Endothelial cell of umbilical vein (primary cell): ENCODE data around the gene EPS8L2. TPM values are rescaled to one million over a fixed set of nuclear protein-coding genes. Genes with fewer than 3 reads are reported as not detected.

ENCODE experiments used
- BruUV-seq: library from RNA; stranded (reverse); fragments of 400-500 nt; replicated peaks from 2 replicates; lab custom pipeline; 2021; lab: Mats Ljungman, UMichigan
- CTCF ChIA-PET: fragments of 300-600, 350-600 bp; sonication (Branson Sonifier 250); formaldehyde crosslinking; loops from one replicate; lab custom pipeline; 2021; ENCODE audit warnings: antibody characterized with exemption, inconsistent platforms; lab: Charles Lee
- POLR2A ChIA-PET: fragments of 300-600, 350-600 bp; sonication (Branson Sonifier 250); formaldehyde crosslinking; loops from one replicate; lab custom pipeline; 2021; ENCODE audit warnings: antibody characterized with exemption, inconsistent platforms; lab: Charles Lee
- DNase-seq: peaks from one replicate; pipeline ENCODE4 v3.0.0-alpha.2; 2011; ENCODE audit warnings: low read depth, low spot score
- FAIRE-seq: peaks from 2 replicates; lab custom pipeline; 2011; peaks lifted over from hg19 to GRCh38; lab: Jason Lieb, UNC
- H2AFZ ChIP-seq: 2 replicates; pipeline ENCODE4 v1.6.0; 2012; ENCODE audit warnings: low read depth, low read length, control low read depth, inconsistent platforms
- H3K27ac ChIP-seq: 2 replicates; pipeline ENCODE4 v1.5.1; 2011; ENCODE audit warnings: low read depth, mild to moderate bottlenecking, control low read depth, low read length, moderate library complexity; ENCODE audit not compliant: insufficient read depth
- H3K27me3 ChIP-seq, 2 experiments: 2 replicates each; pipeline versions ENCODE4 v1.6.0 to v1.6.1; 2011; ENCODE audit warnings: low read length in 2 of 2, mixed read lengths in 1 of 2; ENCODE audit not compliant: control insufficient read depth in 2 of 2, insufficient read depth in 2 of 2
- H3K36me3 ChIP-seq, 2 experiments: 2 replicates in 1 of 2; 3 replicates in 1 of 2; pipeline ENCODE4 v1.5.1; 2011; ENCODE audit warnings: low read length in 2 of 2, mild to moderate bottlenecking in 1 of 2, moderate library complexity in 1 of 2; ENCODE audit not compliant: control insufficient read depth in 2 of 2, insufficient read depth in 2 of 2; ENCODE audit errors: extremely low read depth in 1 of 2
- H3K4me1 ChIP-seq: 3 replicates; pipeline ENCODE4 v1.5.1; 2011; ENCODE audit warnings: mild to moderate bottlenecking, low read length; ENCODE audit not compliant: control insufficient read depth, insufficient read depth; ENCODE audit errors: extremely low read depth
- H3K4me2 ChIP-seq: 2 replicates; pipeline ENCODE4 v1.6.1; 2011; ENCODE audit warnings: low read length, control low read depth, mixed read lengths; ENCODE audit not compliant: insufficient read depth
- H3K4me3 ChIP-seq, 3 experiments: fragments of 200-600 bp in 1 of 3; sonication (generic), shearing (Covaris generic) in 1 of 3; replicated peaks in 1 of 3; 2 replicates each; pipeline ENCODE4 v1.5.1; 2011 to 2016; ENCODE audit warnings: control low read depth in 3 of 3, low read length in 3 of 3, mild to moderate bottlenecking in 2 of 3, inconsistent platforms in 1 of 3, low read depth in 1 of 3, moderate library complexity in 1 of 3; ENCODE audit not compliant: insufficient read depth in 1 of 3
- H3K79me2 ChIP-seq: 2 replicates; pipeline ENCODE4 v1.6.0; 2012; ENCODE audit warnings: low read length, inconsistent platforms; ENCODE audit not compliant: control insufficient read depth, insufficient read depth
- H3K9ac ChIP-seq: replicated peaks from 2 replicates; pipeline ENCODE3; 2011; ENCODE audit warnings: low read length, control low read depth; ENCODE audit not compliant: insufficient read depth; ENCODE audit errors: extremely low read depth
- H3K9me1 ChIP-seq: replicated peaks from 3 replicates; pipeline ENCODE4 v1.6.0; 2011; ENCODE audit warnings: mild to moderate bottlenecking, low read length; ENCODE audit not compliant: control insufficient read depth, insufficient read depth; ENCODE audit errors: extremely low read depth
- H3K9me3 ChIP-seq: replicated peaks from 2 replicates; pipeline ENCODE4 v1.5.1; 2012; ENCODE audit warnings: low read length, inconsistent platforms; ENCODE audit not compliant: control insufficient read depth, insufficient read depth
- H4K20me1 ChIP-seq: replicated peaks from 2 replicates; pipeline ENCODE3; 2011; ENCODE audit warnings: mild to moderate bottlenecking, low read length; ENCODE audit not compliant: control insufficient read depth, insufficient read depth; ENCODE audit errors: extremely low read depth
- CTCF ChIP-seq, 2 donors: IDR thresholded peaks; 1 replicate in 1 of 2; 2 replicates in 1 of 2; pipeline ENCODE4 v1.5.1; 2011; ENCODE audit warnings: low read length in 2 of 2, mild to moderate bottlenecking in 2 of 2, moderate library complexity in 2 of 2, control low read depth in 1 of 2, inconsistent platforms in 1 of 2, low read depth in 1 of 2; ENCODE audit not compliant: insufficient read depth in 1 of 2; ENCODE audit errors: extremely low read depth in 1 of 2
- EZH2 ChIP-seq: IDR thresholded peaks from 2 replicates; pipeline ENCODE4 v1.6.1; 2012; ENCODE audit warnings: borderline replicate concordance, low read depth, mild to moderate bottlenecking, moderate library complexity, low read length, inconsistent platforms; ENCODE audit not compliant: severe bottlenecking
- FOS ChIP-seq: IDR thresholded peaks from 2 replicates; pipeline ENCODE4 v1.6.1; 2011; ENCODE audit warnings: mild to moderate bottlenecking, low read length, moderate library complexity, borderline replicate concordance; ENCODE audit not compliant: insufficient read depth
- GATA2 ChIP-seq: IDR thresholded peaks from 2 replicates; pipeline ENCODE4 v1.7.0; 2011; ENCODE audit warnings: low read depth, mild to moderate bottlenecking, moderate library complexity, mixed read lengths, low read length; ENCODE audit not compliant: insufficient read length, insufficient read depth
- JUN ChIP-seq: IDR thresholded peaks from 2 replicates; pipeline ENCODE4 v1.6.1; 2011; ENCODE audit warnings: borderline replicate concordance, low read depth; ENCODE audit not compliant: insufficient read length, insufficient read depth
- MAX ChIP-seq: IDR thresholded peaks from 2 replicates; pipeline ENCODE4 v1.6.1; 2011; ENCODE audit not compliant: insufficient read depth, insufficient read length
- MYC ChIP-seq: IDR thresholded peaks from one replicate; pipeline ENCODE4 v1.6.1; 2011; ENCODE audit warnings: mild to moderate bottlenecking, low read depth, low read length
- POLR2A ChIP-seq: IDR thresholded peaks from 2 replicates; pipeline ENCODE4 v1.6.1; 2012; ENCODE audit warnings: low read depth, mild to moderate bottlenecking, control low read depth, low read length
- POLR2AphosphoS5 ChIP-seq: IDR thresholded peaks from 2 replicates; pipeline ENCODE4 v1.6.1; 2012; ENCODE audit warnings: low read depth, mild to moderate bottlenecking, control low read depth, low read length, moderate library complexity; ENCODE audit not compliant: insufficient read depth
- dilution Hi-C: fragments of 300-500 bp; cut with MboI; formaldehyde crosslinking; loops from one replicate; pipeline ENCODE4 v1.15.0; 2019; ENCODE audit warnings: low sequenced_read_pairs; ENCODE audit not compliant: extremely low pct_ligation_motif_present
- intact Hi-C: fragments of 100-400 bp; cut with micrococcal nuclease; formaldehyde crosslinking; loops from one replicate; pipeline ENCODE4 v1.10.0; 2022
- polyA plus RNA-seq, 4 experiments: library from polyadenylated mRNA; depleted of rRNA in 3 of 4; stranded (reverse) in 3 of 4; unstranded in 1 of 4; fragments of >200 nt; gene quantifications; 2 replicates each; pipeline versions ENCODE4 v1.2.1 to v1.2.3, GENCODE V29; 2011 to 2012; ENCODE audit warnings: missing spikeins in 1 of 4
- total RNA-seq: library from RNA; stranded (reverse); gene quantifications from 2 replicates; pipeline ENCODE4 v1.2.3, GENCODE V29; 2021

The EPS8L2 gene
- total and polyA plus RNA-seq, 2 donors (not counting 3 experiments of a cell fraction or from before 2014, with no cell fraction given) = 5.2 to 12.5 TPM

- no peaks in the 10 kb centered on the region for H3K9me3 ChIP-seq
- H2AFZ ChIP-seq = no peak overlapping the region
- intact Hi-C loops (no loop called here), dilution Hi-C loops (no loop called here)
- H4K20me1 ChIP-seq = no peaks in the 10 kb centered on the region
- ChIA-PET CTCF (interaction anchor here (1.0 to 1.6 kb wide), 3 partner anchors 8 to 57 kb away, joined by 3 to 4 read pairs (median 4); partner anchors contain the start of gene TMEM80), POLR2A (no interaction called here)
- TF ChIP-seq FOS = no peak
- TF ChIP-seq EZH2 = no peak
- TF ChIP-seq GATA2 = no peak
- no peak for TF ChIP-seq MAX
- no peak for TF ChIP-seq POLR2A
- TF ChIP-seq CTCF (IDR thresholded peaks at IDR 0.05; ENCODE audit: extremely low read depth in 1 of 2, insufficient read depth in 1 of 2, low read depth in 1 of 2, low read length in 2 of 2) = no peak
- TF ChIP-seq POLR2AphosphoS5 = no peak
- no peak for TF ChIP-seq JUN
- TF ChIP-seq MYC = no peak
- no peak overlapping the region for H3K9ac ChIP-seq
- H3K4me2 ChIP-seq = no peak overlapping the region
- H3K27me3 ChIP-seq = no peaks in the 10 kb centered on the region
- FAIRE-seq = no peak
- DNase-seq = no peak
- H3K9me1 ChIP-seq = no peaks in the 10 kb centered on the region
- H3K4me1 ChIP-seq = no peaks in the 10 kb centered on the region
- H3K4me3 ChIP-seq = no peak overlapping the region
- H3K36me3 ChIP-seq = peaks cover 2 to 15% of the 10 kb centered on the region in 2 experiments
- H3K27ac ChIP-seq = no peak overlapping the region
- no TSS peak for BruUV-seq
- H3K79me2 ChIP-seq = no peaks in the 10 kb centered on the region
These were observed 40.2 kb upstream of the EPS8L2 start for GRCh38 chr11:665704-666281.
